ENCODE measurements around the gene ATP5F1D.

Gene ATP5F1D

GRCh38 chr19:1232652-1233072 lies 8.9 kb upstream of the ATP5F1D start:
- DNase-seq (ENCODE audit: low read depth in 2 of 2): no peak

- no peak for DNase-seq (ENCODE audit: low read depth in 2 of 2)
These were observed 8.4 kb upstream of the ATP5F1D start for GRCh38 chr19:1233115-1233667.

- no peak for DNase-seq (ENCODE audit: low read depth in 2 of 2)
These were observed 7.2 kb upstream of the ATP5F1D start for GRCh38 chr19:1234051-1234954.

- DNase-seq (ENCODE audit: low read depth in 2 of 2): no peak
These were observed 6.6 kb upstream of the ATP5F1D start for GRCh38 chr19:1234955-1235380.

DNA sequence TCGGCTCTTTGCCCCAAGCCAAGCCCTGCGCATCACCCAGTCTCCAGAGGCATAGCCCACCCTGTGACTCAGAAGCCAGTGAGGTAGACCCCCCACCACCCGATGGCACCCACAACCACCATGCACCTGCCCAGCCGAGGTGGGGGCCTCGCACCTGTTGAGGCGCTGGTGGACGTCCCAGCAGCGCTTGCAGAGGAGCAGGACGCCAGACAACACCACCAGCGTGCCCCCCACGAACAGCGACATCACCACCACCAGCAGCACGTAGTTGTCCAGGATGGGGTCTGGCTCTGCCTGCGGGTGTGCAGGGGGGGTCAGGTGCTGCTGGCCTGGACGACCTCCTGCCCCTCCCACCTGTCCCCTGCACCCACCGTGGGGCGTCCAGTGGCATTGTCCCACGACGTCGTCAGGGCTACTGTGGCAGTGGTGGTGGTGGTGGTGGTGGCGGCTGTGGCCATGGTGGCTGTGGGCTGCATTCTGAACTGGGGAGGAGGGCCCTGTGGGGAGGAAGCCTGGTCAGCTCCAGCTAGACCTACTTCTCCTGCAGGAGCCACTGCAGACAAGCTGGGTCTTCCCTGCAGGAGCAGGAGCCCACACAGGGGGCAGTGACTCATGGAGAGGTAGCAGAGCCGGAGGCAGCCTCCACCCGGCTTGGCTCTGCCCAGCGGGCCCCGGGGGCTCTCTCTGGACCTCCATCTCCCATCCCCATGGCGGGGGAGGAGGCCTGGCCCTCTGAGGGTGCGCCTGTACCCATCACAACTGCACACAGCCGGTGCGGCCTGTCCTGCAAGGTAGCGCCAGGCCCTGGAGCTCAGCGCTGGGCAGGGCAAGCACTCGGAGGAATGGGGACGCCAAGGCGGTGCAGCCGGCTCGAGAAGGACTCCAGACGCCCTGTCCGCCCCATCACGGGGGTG lies 5.7 kb upstream of the ATP5F1D start:
- no peak for DNase-seq (ENCODE audit: low read depth in 2 of 2)

DNA sequence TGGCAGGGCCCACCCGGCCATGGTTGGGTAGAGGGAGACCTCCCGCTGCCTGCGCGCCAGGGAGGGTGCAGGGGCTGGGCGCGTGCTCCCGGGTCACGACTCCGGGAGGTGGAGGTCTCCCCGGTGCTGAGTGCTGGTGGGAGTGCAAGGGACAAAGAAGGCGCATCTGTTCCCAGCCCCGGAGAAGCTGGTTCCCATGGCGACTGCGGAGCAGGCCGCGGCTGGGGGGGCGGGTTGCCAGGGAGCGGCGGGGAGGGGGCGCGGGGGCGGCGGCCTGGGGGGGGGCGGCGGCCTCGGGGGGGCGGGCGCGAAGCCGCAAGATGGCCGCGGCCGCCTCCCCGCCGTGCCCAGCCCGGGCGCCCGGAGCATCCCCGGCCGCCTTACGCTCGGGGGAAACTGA lies 5.0 kb upstream of the ATP5F1D start:
- no peak for DNase-seq (ENCODE audit: low read depth in 2 of 2)

GRCh38 chr19:1237027-1237659 lies 4.4 kb upstream of the ATP5F1D start:
- DNase-seq (ENCODE audit: low read depth in 2 of 2): no peak

DNA sequence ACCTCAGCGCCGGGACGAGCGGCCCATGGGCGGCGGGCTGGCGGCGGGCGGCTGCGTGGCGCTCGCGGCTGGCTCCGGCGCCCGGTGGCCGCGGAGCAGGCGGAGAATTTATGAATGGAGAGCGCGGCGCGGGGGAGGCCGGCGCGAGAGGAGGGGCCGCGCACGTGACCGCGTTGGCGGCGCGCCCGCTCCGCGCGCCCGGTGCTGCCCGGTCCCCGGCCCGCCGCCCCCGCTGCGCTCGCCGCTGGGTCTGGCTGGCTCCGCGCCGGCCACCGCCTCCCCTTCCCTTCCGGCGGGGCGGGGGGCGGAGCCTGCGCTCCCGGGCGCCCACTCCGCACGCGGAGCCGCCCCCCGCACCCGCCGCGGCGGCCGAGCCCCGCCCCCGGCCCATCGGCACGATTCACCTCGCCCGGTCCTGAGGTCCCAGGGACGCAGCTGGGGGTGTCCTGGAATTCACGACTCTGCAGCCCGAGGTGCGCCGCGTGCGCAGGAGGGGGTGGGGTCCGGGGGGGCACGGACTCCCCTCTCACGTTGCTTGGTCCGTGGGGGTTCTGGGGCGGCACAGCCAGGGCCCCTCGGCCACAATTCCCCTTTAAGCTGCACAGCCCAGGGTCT lies 3.7 kb upstream of the ATP5F1D start, which contains the start of gene CBARP:
Gene CBARP (minus strand): TSS at position 252 of the 615 bp plus-strand sequence. CDS start 1,905 bp downstream, outside the sequence.
- no peak for DNase-seq (ENCODE audit: low read depth in 2 of 2)

DNA sequence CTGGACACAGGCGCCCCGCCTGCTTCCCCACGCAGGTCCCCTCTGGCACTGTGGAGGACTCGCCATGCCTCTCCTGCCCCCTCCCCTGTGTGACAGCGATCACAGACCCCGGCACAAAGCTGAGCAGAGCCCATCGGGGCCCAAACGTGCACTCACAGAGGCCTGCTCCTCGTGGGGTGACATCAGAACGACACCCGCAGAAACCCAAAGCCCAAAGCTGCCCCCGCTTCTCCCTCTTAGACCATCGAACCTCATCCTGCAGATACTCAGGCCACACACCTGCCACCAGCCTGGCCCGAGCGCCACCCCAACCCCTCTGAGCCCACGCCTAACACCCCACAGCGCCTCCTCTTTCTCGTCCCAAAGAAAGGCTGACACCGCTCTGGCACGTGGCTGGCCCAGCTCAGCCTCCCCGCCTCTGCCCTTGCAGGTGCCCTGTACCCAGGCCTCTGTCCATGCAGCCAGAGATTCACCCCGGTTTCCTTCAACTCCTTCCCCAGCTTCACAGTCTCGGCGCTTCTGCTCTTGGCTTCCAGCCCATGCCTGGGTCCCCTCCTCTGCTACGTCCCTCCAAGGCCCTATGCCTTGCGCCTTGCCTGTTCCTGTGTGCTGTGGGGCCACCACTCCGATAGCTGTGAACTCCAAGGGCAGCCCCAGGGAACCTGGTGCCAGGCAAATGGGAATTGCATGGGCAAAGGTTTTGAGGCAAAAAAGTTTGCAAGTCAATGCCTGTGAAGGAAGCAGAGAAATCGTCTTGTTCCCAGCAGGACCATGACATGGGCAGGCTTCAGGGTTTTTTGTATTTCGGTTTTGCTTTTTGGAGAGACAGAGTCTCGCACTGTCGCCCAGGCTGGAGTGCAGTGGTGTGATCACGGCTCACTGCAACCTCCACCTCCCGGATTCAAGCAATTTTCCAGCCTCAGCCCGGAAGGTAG lies 2.9 kb upstream of the ATP5F1D start:
- no peak for DNase-seq (ENCODE audit: low read depth in 2 of 2)

- DNase-seq (ENCODE audit: low read depth in 2 of 2): no peak
These were observed 2.1 kb upstream of the ATP5F1D start for GRCh38 chr19:1239420-1239795.

GRCh38 chr19:1239796-1240737 lies 1.5 kb upstream of the ATP5F1D start:
- peak; percentile 82 to 89 for DNase-seq (ENCODE audit: low read depth in 2 of 2)

GRCh38 chr19:1240925-1241324 lies 626 bp upstream of the ATP5F1D start:
- DNase-seq (ENCODE audit: low read depth in 2 of 2): no peak

GRCh38 chr19:1243768-1244692 lies 2.5 kb downstream of the ATP5F1D start:
- DNase-seq (ENCODE audit: low read depth in 2 of 2): peak; percentile 76 to 83

DNA sequence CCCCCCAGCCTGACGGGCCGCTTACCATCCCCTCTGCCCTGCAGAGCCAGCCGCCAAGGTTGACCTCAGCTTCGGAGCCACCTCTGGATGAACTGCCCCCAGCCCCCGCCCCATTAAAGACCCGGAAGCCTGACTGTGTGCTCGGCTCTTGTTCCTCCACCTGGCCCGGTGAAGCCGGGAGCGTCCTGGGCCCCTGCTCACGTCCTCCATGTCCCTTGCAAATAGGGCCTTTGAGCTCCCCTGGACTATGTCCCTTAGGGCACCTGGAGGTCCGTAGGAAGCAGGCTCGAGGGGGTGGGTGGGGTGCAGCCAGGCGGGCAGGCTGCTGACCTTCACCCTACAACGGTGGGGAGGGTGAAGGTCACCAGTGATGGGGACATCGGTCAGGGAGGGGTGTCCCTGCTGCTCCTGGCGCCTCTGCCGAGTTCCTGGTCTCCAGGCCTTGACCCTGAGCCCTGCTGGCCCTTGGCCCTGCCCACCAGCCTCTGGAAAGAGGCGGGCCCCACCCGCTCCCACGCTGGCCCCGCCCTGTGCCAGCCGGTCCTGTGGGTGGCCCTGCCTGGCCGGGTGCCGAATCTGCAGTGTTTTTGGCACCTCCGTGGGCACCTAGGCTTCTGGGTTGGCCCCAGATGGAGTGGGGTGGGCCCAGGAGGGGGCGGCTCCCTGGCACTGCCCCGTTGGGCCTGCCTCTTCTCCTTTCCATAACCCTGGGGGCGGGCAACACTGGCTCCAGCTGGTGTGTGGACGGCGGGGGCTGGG lies 3.3 kb downstream of the ATP5F1D start:
- DNase-seq (ENCODE audit: low read depth in 2 of 2): no peak

DNA sequence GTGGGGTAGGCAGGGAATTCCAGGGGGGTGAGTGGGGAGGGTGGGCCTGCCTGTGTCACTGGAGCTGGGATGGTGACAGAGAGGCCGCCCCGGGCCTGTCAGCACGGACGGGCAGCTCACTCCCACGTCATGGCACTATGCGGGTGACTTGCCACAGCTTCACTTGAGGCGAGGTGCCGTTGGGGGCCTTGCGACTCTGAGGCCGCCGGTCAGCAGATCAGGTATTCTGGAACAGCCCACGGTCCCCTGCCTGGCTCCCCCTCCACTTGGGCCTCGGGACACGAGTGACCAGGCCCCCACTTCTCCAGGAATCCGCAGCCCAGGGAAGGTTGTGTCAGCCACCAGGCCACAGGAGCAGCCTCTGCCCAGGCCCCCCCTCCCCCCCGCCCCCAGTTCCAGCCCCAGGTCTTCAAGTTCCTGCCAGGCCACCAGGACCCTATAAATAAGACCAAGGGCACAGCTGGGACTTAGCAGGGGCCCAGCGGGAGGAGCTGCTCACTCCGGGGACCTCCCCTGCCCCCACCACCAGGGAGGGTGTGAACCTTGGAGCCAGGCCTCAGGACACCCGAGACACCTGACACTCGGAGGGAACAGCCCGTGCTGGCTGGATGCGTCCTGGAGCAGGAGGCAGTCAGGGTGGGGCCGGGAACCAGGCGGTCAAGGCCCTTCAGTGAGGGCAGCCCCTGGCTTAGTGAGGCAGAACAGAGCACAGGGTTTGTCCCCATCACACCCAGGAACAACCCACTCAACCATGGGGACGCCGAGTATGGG lies 4.1 kb downstream of the ATP5F1D start:
- no peak for DNase-seq (ENCODE audit: low read depth in 2 of 2)

Measured in stimulated activated CD8-positive, alpha-beta memory T cell treated with anti-CD3 and anti-CD28 coated beads, Interleukin-7, amount 100 ng/mL, for 1 hour (primary cell).